D721Med (cell line): Measurements from ENCODE around the gene LITAFD.

Source experiments
- DNase-seq: peaks from one replicate; pipeline ENCODE4 v3.0.0; 2011; ENCODE audit warnings: low spot score; ENCODE audit not compliant: insufficient read length
- FAIRE-seq: peaks from 2 replicates; lab custom pipeline; 2011; peaks lifted over from hg19 to GRCh38; lab: Jason Lieb, UNC
- TF ChIP-seq, protein P1 (sequence below): IDR thresholded peaks from 2 replicates; pipeline ENCODE4 v1.5.1; 2012; ENCODE audit warnings: mild to moderate bottlenecking, control low read depth; ENCODE audit not compliant: insufficient read depth; ENCODE audit errors: missing control alignments

LITAFD gene

DNA sequence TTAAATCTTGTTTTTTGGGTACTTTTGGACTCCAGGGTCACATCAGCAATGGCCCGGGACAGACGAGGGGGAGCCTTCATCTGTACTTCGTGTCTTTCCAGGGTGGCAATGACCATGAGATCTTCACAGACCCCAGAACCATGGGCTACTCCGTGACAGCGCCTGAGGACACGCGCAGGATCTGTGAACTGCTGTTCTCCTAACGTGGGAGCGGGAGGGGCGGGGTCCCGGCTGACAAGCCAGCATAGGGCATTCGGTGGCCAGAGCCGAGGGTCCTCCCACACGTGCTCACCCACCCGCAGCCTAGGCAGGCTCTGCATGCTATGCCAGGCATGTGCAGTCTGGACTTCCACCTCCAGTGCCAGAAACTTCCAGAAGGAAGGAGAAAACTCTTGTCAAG is 34.5 kb upstream of the LITAFD start:
- FAIRE-seq (no peak), DNase-seq (no peak)
- TF ChIP-seq, protein P1, sequence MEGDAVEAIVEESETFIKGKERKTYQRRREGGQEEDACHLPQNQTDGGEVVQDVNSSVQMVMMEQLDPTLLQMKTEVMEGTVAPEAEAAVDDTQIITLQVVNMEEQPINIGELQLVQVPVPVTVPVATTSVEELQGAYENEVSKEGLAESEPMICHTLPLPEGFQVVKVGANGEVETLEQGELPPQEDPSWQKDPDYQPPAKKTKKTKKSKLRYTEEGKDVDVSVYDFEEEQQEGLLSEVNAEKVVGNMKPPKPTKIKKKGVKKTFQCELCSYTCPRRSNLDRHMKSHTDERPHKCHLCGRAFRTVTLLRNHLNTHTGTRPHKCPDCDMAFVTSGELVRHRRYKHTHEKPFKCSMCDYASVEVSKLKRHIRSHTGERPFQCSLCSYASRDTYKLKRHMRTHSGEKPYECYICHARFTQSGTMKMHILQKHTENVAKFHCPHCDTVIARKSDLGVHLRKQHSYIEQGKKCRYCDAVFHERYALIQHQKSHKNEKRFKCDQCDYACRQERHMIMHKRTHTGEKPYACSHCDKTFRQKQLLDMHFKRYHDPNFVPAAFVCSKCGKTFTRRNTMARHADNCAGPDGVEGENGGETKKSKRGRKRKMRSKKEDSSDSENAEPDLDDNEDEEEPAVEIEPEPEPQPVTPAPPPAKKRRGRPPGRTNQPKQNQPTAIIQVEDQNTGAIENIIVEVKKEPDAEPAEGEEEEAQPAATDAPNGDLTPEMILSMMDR: no peak

DNA sequence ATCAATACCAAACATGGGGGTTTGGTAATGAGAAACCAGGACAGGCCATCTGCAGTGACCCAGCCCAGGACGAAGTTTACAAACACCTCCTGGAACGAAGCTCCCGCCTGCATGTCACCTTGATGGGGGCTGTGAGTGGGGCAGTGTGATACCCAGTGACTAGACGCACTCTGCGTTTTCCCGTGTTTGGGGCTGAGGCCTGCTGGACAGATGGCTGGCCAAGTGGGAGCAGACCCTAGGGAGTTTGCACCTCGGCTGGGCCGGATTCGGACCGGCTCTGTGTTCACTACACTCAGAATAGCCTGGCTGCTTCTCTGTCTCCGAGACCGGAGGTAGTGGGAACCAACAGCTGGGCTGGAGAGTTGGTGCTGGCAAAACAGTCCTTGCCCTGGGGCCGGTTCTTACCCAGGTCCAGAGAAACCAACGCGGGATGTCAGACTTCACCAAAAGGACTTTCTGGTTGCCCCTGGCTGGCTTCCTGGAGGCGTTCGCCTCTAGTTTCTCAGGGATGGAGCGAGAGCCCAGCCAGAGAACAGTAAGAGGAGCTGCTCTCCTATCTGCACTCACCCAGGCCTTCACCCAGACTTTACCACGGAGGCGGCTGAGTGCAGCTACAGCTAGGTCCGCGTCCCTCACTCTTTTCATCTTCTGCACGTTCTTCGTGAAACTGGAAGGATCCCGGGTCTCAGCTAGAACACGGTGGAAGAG is 33.8 kb upstream of the LITAFD start:
- TF ChIP-seq, protein P1: no peak
- DNase-seq: no peak
- no peak for FAIRE-seq

DNA sequence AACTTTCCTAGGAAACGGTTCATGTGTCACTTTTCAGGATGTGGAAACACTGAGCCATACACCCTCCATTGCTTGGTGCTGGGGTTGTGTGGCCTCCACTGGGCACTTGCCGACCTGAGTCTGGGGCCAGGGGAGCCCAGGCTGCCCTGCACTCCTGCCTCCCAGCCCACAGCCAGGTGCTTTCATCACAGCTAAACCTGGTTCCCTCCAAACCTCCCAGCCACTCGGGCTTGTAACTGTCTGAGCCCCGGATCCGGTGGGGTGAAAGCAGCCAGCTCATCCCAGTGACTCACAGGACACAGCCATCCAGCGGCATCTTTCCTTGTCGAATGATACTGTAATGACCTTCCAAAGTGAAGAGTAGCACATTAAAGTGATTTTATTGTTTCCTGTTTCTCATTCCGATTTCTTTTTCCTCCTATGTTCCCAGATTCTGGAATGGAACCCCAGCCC is 33.2 kb upstream of the LITAFD start:
- DNase-seq (no peak), FAIRE-seq (no peak)
- TF ChIP-seq, protein P1: no peak

DNA sequence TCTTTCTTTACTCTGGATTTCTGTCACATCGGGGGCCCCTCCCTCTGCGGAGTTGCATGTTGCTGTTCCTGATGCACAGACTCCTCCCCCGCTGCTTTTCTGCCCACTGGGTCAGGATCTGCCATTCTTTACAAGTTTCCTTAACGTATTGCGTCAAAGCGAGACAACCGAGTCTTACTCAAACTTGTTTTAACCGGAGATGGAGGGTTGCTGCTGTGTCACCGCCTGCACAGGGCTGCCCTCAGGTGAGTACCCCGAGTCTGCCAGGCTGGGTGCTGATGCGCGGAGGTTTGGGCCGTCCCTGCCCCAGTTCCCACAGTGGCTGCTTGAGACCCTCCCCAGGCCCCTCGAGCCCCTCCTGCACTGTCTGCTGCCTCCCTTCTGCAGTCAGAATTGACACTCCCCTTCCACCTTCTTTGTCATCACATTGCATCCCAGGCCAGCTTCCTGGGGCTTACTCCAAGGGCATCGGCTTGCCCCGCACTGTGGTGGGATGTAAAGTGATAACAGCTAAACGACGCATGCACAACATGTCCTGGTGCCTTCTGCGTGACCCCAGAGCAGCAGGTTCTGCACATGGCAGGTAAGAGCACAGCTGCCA is 32.6 kb upstream of the LITAFD start:
- DNase-seq: no peak
- no peak for FAIRE-seq

DNA sequence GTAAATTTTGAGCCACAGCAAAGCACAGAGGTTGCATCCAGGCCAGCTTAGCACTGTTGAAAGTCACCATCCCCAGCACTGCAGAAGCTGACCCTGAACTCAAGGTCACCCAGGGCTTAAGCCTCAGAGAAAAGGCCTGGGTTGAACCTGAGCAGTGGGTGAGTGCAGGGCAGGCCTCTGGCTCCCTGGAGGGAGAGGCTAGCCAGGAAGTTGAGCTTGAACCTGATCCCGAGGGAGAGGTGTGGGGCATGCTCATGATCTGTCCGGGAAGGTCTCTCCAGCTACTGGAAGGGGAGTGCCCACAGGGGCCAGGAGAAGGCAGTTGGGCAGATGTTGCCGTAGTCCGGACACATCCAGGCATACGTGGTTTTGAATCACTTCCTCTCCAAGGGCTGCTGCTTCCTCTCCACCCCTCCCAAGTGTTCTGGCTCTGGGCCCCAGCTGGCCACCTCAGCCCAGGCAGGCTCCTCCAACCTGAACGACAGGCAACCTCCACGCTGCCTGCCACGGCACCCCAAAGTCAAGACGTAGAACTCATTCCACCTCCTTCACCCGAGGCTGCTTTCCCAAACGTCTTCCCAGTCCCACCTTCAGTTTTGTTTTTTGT is 31.8 kb upstream of the LITAFD start:
- FAIRE-seq (no peak), DNase-seq (no peak)
- TF ChIP-seq, protein P1: no peak

More for the DNA sequence above, 32.6 kb upstream of the LITAFD start:
- TF ChIP-seq, protein P1: no peak

DNA sequence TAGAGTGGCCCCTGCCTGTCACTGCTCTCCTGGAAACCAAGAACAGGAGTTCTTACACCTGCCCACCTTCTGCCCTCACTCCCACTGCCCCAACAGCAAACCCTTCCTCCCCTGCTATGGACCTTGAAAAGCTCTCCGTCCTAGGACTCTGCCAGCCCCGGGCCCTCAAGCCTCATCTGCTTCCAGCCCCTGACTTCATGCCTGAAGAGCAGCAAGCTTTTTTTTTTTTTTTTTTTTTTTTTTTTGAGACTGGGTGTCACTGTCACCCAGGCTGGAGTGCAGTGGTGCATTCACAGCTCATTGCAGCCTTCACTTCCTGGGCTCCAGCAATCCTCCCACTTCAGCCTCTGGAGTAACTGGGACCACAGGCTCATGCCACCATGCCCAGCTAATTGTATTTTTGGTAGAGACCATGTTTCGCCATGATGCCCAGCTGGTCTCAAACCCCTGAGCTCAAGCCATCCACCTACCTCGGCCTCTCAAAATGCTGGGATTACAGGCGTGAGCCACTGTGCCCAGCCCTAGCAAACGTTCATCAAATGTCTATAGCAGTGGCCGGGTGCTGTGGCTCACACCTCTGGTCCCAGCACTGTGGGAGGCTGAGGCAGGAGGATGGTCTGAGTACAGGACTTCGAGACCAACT is 30.3 kb upstream of the LITAFD start:
- FAIRE-seq (no peak), DNase-seq (no peak)
- TF ChIP-seq, protein P1: no peak
